M059J (cell line): ENCODE measurements around the gene ZGLP1. TPM values are rescaled to one million over a fixed set of nuclear protein-coding genes. Genes with fewer than 3 reads are reported as not detected.
A peak's percentile ranks its signal among the peaks of the same experiment; 100 is the strongest.
"Not testable (repeated sequence)": the region's sequence is repeated elsewhere in the genome, so short reads cannot be mapped to it uniquely, and the experiment has no call there.

Source experiments
- DNase-seq: peaks from one replicate; pipeline ENCODE4 v3.0.0-alpha.2; 2012; ENCODE audit warnings: low read depth
- total RNA-seq: library from RNA; depleted of rRNA; stranded (reverse); fragments of >200 nt; shearing (Covaris generic); gene quantifications from 2 replicates; pipeline ENCODE4 v1.2.3, GENCODE V29; 2014

Gene ZGLP1
- total RNA-seq, 1 experiment from 2014 or later: 0.94 TPM

GRCh38 chr19:10293637-10294367 lies 15.8 kb downstream of the ZGLP1 start:
- DNase-seq: no peak

- no peak for DNase-seq
Observed at GRCh38 chr19:10292789-10293636, 16.6 kb downstream of the ZGLP1 start.

GRCh38 chr19:10292206-10292788 lies 17.3 kb downstream of the ZGLP1 start:
- DNase-seq: peak; percentile 68

- DNase-seq: peak; percentile 28
Observed at GRCh38 chr19:10291554-10292205, 17.9 kb downstream of the ZGLP1 start.

GRCh38 chr19:10290876-10291553 lies 18.6 kb downstream of the ZGLP1 start:
- peak; percentile 68 for DNase-seq

GRCh38 chr19:10290357-10290875 lies 19.2 kb downstream of the ZGLP1 start:
- peak; percentile 40 for DNase-seq

- peak; percentile 53 for DNase-seq
Observed at GRCh38 chr19:10289836-10290356, 19.7 kb downstream of the ZGLP1 start, which contains the start of gene ICAM5. Gene ICAM5, plus strand, starts transcription at chr19:10289952. Its CDS starts 92 bp downstream, at chr19:10290044.

GRCh38 chr19:10289167-10289835 lies 20.3 kb downstream of the ZGLP1 start:
- peak; percentile 72 for DNase-seq

GRCh38 chr19:10288662-10289166 lies 20.9 kb downstream of the ZGLP1 start:
- peak; percentile 47 for DNase-seq

- DNase-seq: no peak
Observed at GRCh38 chr19:10286803-10287737, 22.5 kb downstream of the ZGLP1 start, which contains the start of gene ICAM4. Gene ICAM4, plus strand, starts transcription at chr19:10286955. Its CDS starts 58 bp downstream, at chr19:10287013.

- DNase-seq: no peak
Observed at GRCh38 chr19:10285393-10285792, 24.2 kb downstream of the ZGLP1 start.

GRCh38 chr19:10284960-10285278 lies 24.7 kb downstream of the ZGLP1 start:
- DNase-seq: no peak

- DNase-seq: no peak
Observed at GRCh38 chr19:10284065-10284959, 25.3 kb downstream of the ZGLP1 start.

GRCh38 chr19:10283301-10284064 lies 26.1 kb downstream of the ZGLP1 start:
- no peak for DNase-seq

GRCh38 chr19:10282043-10282442 lies 27.6 kb downstream of the ZGLP1 start:
- not testable (repeated sequence) for DNase-seq

- no peak for DNase-seq
Observed at GRCh38 chr19:10279737-10280442, 29.7 kb downstream of the ZGLP1 start.
